PC-9 (cell line): ENCODE measurements around the gene DOCK2. TPM values are rescaled to one million over a fixed set of nuclear protein-coding genes. Genes with fewer than 3 reads are reported as not detected.

Experiments
- BruUV-seq: library from RNA; stranded (reverse); fragments of 400-500 nt; replicated peaks from 2 replicates; lab custom pipeline; 2021; lab: Mats Ljungman, UMichigan
- CTCF ChIA-PET: fragments of 300-600 bp; sonication (Branson Sonifier 250); formaldehyde crosslinking; loops from one replicate; lab custom pipeline; 2022; ENCODE audit warnings: antibody characterized with exemption; lab: Charles Lee
- POLR2A ChIA-PET: fragments of 300-600 bp; sonication (Branson Sonifier 250); formaldehyde crosslinking; loops from one replicate; lab custom pipeline; 2022; ENCODE audit warnings: antibody characterized with exemption; ENCODE audit not compliant: unreplicated experiment; lab: Charles Lee
- DNase-seq, 2 experiments: peaks; one replicate each; pipeline versions ENCODE4 v3.0.0 to v3.0.0-alpha.2; 2015 to 2022; ENCODE audit warnings: mixed read lengths in 1 of 2
- H2AFZ ChIP-seq: fragments of 200-600 bp; sonication (generic); 2 replicates; pipeline ENCODE4 v1.8.1; 2017; ENCODE audit warnings: antibody characterized with exemption
- H3F3A ChIP-seq: fragments of 200-600 bp; sonication (generic); 2 replicates; pipeline ENCODE4 v1.8.1; 2017; ENCODE audit warnings: antibody characterized with exemption, mild to moderate bottlenecking, low read depth; ENCODE audit not compliant: insufficient read depth
- H3K27ac ChIP-seq: fragments of 200-600 bp; sonication (generic); 2 replicates; pipeline ENCODE4 v1.6.1; 2016; ENCODE audit warnings: mixed run types
- H3K27me3 ChIP-seq: fragments of 200-600 bp; sonication (generic); 2 replicates; pipeline ENCODE4 v1.6.1; 2016; ENCODE audit warnings: low read depth, mixed run types; ENCODE audit not compliant: insufficient read depth
- H3K36me3 ChIP-seq: fragments of 200-600 bp; sonication (generic); 2 replicates; pipeline ENCODE4 v1.6.1; 2016; ENCODE audit warnings: low read depth, mixed run types
- H3K4me1 ChIP-seq: fragments of 200-600 bp; sonication (generic); replicated peaks from 2 replicates; pipeline ENCODE4 v1.6.1; 2016; ENCODE audit warnings: mixed run types; ENCODE audit not compliant: insufficient read depth
- H3K4me2 ChIP-seq: fragments of 200-600 bp; sonication (generic); 2 replicates; pipeline ENCODE4 v1.6.1; 2017; ENCODE audit warnings: mixed run types
- H3K4me3 ChIP-seq: fragments of 200-600 bp; sonication (generic); 2 replicates; pipeline ENCODE4 v1.6.1; 2016; ENCODE audit warnings: mixed run types
- H3K79me2 ChIP-seq: fragments of 200-600 bp; sonication (generic); 2 replicates; pipeline ENCODE4 v1.6.1; 2017; ENCODE audit warnings: low read depth, mixed run types
- H3K9me2 ChIP-seq: fragments of 200-600 bp; sonication (generic); 2 replicates; pipeline ENCODE4 v1.8.1; 2017; ENCODE audit warnings: mild to moderate bottlenecking; ENCODE audit not compliant: insufficient read depth
- H3K9me3 ChIP-seq: fragments of 200-600 bp; sonication (generic); 2 replicates; pipeline ENCODE4 v1.8.1; 2016; ENCODE audit warnings: low read depth; ENCODE audit not compliant: insufficient read depth
- H4K20me1 ChIP-seq: fragments of 200-600 bp; sonication (generic); 2 replicates; pipeline ENCODE4 v1.8.1; 2017; ENCODE audit not compliant: insufficient read depth
- EZH2 ChIP-seq: fragments of 200-600 bp; sonication (generic); IDR thresholded peaks from 2 replicates; pipeline ENCODE4 v1.8.0; 2017; ENCODE audit warnings: antibody characterized with exemption, low read depth
- intact Hi-C: fragments of 100-400 bp; cut with micrococcal nuclease; formaldehyde crosslinking; loops from one replicate; pipeline ENCODE4 v1.10.0; 2022; ENCODE audit not compliant: unreplicated experiment
- total RNA-seq: library from RNA; stranded (reverse); gene quantifications from 2 replicates; pipeline ENCODE4 v1.2.3, GENCODE V29; 2021
- TF ChIP-seq, protein P1 (sequence below): fragments of 200-600 bp; sonication (generic); conservative IDR thresholded peaks from 2 replicates; pipeline ENCODE4 v1.6.1; 2017; ENCODE audit warnings: mixed run types, antibody characterized with exemption, mild to moderate bottlenecking, moderate library complexity

DOCK2 gene
- total RNA-seq, 1 experiment from 2014 or later = 0.41 TPM

DNA sequence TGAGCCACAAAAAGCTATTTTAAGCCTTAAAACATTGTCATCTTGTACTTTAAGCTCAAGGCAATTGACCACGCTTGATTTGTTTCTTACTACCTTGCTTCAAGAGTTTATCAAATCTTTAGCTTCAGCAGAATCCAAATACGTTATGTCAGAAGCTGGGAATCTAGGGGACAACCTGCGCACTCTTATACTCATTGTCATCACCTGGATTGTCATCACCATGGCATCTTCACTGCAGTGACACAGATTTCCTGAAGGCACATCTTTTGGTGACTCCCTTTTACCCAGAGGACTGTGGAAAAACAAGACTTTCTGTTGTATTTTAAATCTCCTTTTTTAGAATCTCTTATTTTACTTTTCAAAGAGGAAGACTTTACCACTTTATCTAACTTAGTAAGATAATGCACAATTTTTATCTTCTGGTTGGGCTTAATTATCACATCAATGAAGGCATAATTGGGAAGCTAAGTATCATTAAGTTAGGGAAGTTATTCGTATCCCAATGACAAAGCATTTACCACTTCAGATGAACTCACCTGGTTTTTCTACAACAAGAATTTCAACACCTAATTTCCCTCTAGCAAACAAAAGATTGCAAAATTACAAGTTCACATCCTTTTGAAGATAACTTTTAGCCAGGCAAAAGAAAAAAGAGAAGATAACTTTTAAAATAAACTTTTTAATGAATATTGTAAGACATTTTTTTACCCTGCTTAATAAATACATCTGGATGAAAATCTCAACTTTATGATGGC, 162.0 kb downstream of the DOCK2 start:
- peaks cover 85% of the 10 kb centered on the region for H3K4me1 ChIP-seq
- CTCF ChIA-PET = no interaction called here
- POLR2A ChIA-PET = no interaction called here

DNA sequence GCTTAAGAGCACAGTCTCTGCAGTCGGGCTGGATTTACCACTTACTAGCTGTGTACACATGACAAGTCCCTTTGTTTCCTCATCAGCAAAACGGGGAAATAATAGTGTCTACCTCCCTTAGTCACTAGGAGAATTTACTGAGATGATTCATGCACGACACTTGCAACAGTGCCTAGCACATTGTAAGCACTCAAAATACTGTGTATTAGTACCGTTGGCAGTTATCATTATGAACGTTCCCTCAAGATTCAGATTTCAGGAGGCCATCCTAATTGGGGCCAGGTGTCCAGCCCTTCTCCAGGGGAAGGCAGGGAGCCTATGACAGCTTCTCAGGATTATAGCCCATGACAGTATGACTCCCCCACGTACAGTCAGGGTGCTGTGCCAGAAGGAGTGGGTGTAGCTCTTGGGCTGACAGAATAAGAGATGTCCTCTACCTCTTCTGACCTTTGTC, 164.3 kb downstream of the DOCK2 start:
- Histone ChIP-seq H3K4me2 (peak overlapping the region; percentile 12), H3F3A (peaks cover 47% of the 10 kb centered on the region), H3K9me2 (no peaks in the 10 kb centered on the region), H3K27ac (peak overlapping the region; percentile 62), H3K4me1 (peaks cover 75% of the 10 kb centered on the region), H3K27me3 (no peaks in the 10 kb centered on the region), H3K4me3 (no peak overlapping the region), H4K20me1 (no peaks in the 10 kb centered on the region), H3K79me2 (no peaks in the 10 kb centered on the region), H3K36me3 (no peaks in the 10 kb centered on the region), H2AFZ (no peak overlapping the region), H3K9me3 (no peaks in the 10 kb centered on the region)
- intact Hi-C loops = loop anchor here (10.0 kb wide), 1 partner anchor 183 kb away; the partner anchor contains the start of gene INSYN2B
- BruUV-seq = no TSS peak
- ChIA-PET POLR2A (no interaction called here), CTCF (no interaction called here)
- TF ChIP-seq, protein P1, sequence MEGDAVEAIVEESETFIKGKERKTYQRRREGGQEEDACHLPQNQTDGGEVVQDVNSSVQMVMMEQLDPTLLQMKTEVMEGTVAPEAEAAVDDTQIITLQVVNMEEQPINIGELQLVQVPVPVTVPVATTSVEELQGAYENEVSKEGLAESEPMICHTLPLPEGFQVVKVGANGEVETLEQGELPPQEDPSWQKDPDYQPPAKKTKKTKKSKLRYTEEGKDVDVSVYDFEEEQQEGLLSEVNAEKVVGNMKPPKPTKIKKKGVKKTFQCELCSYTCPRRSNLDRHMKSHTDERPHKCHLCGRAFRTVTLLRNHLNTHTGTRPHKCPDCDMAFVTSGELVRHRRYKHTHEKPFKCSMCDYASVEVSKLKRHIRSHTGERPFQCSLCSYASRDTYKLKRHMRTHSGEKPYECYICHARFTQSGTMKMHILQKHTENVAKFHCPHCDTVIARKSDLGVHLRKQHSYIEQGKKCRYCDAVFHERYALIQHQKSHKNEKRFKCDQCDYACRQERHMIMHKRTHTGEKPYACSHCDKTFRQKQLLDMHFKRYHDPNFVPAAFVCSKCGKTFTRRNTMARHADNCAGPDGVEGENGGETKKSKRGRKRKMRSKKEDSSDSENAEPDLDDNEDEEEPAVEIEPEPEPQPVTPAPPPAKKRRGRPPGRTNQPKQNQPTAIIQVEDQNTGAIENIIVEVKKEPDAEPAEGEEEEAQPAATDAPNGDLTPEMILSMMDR = no peak
- TF ChIP-seq EZH2 = no peak
- DNase-seq = peak in 1 of 2 experiments; percentile 87

More for the DNA sequence above, 162.0 kb downstream of the DOCK2 start:
- no peaks in the 10 kb centered on the region for H3K27me3 ChIP-seq
- peak overlapping the region; percentile 53; the same call in 1 of the 2 replicates for H2AFZ ChIP-seq
- no peak overlapping the region for H3K4me3 ChIP-seq
- H3K36me3 ChIP-seq = no peaks in the 10 kb centered on the region
- TF ChIP-seq, protein P1 = no peak
- TF ChIP-seq EZH2 = no peak
- no peaks in the 10 kb centered on the region for H4K20me1 ChIP-seq
- peak overlapping the region; percentile 93 for H3K27ac ChIP-seq
- no peaks in the 10 kb centered on the region for H3K9me2 ChIP-seq
- peak in 1 of 2 experiments; percentile 76 for DNase-seq
- H3K79me2 ChIP-seq = no peaks in the 10 kb centered on the region
- intact Hi-C loops = no loop called here
- peak overlapping the region; percentile 58 for H3K4me2 ChIP-seq
- H3K9me3 ChIP-seq = no peaks in the 10 kb centered on the region
- H3F3A ChIP-seq = peaks cover 44% of the 10 kb centered on the region
- no TSS peak for BruUV-seq

DNA sequence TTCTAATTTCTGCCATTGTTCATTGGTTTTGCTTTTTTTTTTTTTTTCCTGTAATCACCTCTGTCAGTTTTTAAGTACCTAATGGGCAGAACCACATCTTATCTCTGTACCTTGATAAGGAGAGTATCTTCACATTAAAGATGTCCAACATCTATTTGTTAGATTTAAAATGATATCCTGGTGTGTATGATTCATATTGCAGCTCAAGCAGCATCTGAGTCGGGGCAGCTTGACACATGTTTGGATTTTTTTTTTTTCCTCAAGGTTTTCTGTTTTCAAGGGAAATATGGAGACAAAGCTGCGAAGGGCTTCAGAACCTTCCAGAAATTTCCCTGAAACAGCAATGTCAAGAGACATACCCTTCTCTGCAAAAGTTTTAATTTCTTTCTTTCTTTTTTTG, 164.7 kb downstream of the DOCK2 start:
- no TSS peak for BruUV-seq
- Histone ChIP-seq H3K27ac (peak overlapping the region; percentile 62), H3K4me3 (no peak overlapping the region), H3K9me3 (no peaks in the 10 kb centered on the region), H3K9me2 (no peaks in the 10 kb centered on the region), H3F3A (peaks cover 47% of the 10 kb centered on the region), H3K4me1 (peaks cover 71% of the 10 kb centered on the region), H3K79me2 (no peaks in the 10 kb centered on the region), H4K20me1 (no peaks in the 10 kb centered on the region), H3K36me3 (no peaks in the 10 kb centered on the region), H3K27me3 (no peaks in the 10 kb centered on the region), H3K4me2 (peak overlapping the region; percentile 12), H2AFZ (no peak overlapping the region)
- TF ChIP-seq, protein P1 = no peak
- TF ChIP-seq EZH2 = no peak
- intact Hi-C loops = loop anchor here (10.0 kb wide), 1 partner anchor 183 kb away; the partner anchor contains the start of gene INSYN2B
- ChIA-PET CTCF (no interaction called here), POLR2A (no interaction called here)
- DNase-seq = no peak
